ENCODE data around the gene SLC37A2.

The SLC37A2 gene

GRCh38 chr11:125079151-125079877 lies 16.2 kb downstream of the SLC37A2 start:
- DNase-seq, result no peak
- Histone ChIP-seq H3K4me3 (ENCODE audit: low read depth, low read length) (no peak overlapping the region), H3K36me3 (no peaks in the 10 kb centered on the region), H3K27me3 (ENCODE audit: insufficient read depth, low read depth, severe bottlenecking) (no peaks in the 10 kb centered on the region), H3K9me3 (ENCODE audit: severe bottlenecking) (no peaks in the 10 kb centered on the region), H3K27ac (no peak overlapping the region)
- TF ChIP-seq CTCF (IDR thresholded peaks at IDR 0.05; ENCODE audit: low read depth, low read length), result no peak

- no peak overlapping the region for H3K27ac ChIP-seq
Measured at GRCh38 chr11:125079878-125080530, 16.9 kb downstream of the SLC37A2 start.

GRCh38 chr11:125080531-125080911 lies 17.4 kb downstream of the SLC37A2 start:
- no peak for TF ChIP-seq CTCF (IDR thresholded peaks at IDR 0.05; ENCODE audit: low read depth, low read length)
- H3K4me3 ChIP-seq (ENCODE audit: low read depth, low read length), result no peak overlapping the region
- no peaks in the 10 kb centered on the region for H3K9me3 ChIP-seq (ENCODE audit: severe bottlenecking)
- no peak overlapping the region for H3K27ac ChIP-seq
- H3K36me3 ChIP-seq, result no peaks in the 10 kb centered on the region
- no peak for DNase-seq
- no peaks in the 10 kb centered on the region for H3K27me3 ChIP-seq (ENCODE audit: insufficient read depth, low read depth, severe bottlenecking)

More at GRCh38 chr11:125079878-125080530, 16.9 kb downstream of the SLC37A2 start:
- Histone ChIP-seq H3K9me3 (ENCODE audit: severe bottlenecking) (no peaks in the 10 kb centered on the region), H3K36me3 (no peaks in the 10 kb centered on the region), H3K4me3 (ENCODE audit: low read depth, low read length) (no peak overlapping the region), H3K27me3 (ENCODE audit: insufficient read depth, low read depth, severe bottlenecking) (no peaks in the 10 kb centered on the region)
- no peak for DNase-seq
- no peak for TF ChIP-seq CTCF (IDR thresholded peaks at IDR 0.05; ENCODE audit: low read depth, low read length)

- Histone ChIP-seq H3K9me3 (ENCODE audit: severe bottlenecking) (no peaks in the 10 kb centered on the region), H3K27ac (no peak overlapping the region), H3K36me3 (no peaks in the 10 kb centered on the region), H3K4me3 (ENCODE audit: low read depth, low read length) (no peak overlapping the region), H3K27me3 (ENCODE audit: insufficient read depth, low read depth, severe bottlenecking) (no peaks in the 10 kb centered on the region)
- TF ChIP-seq CTCF (IDR thresholded peaks at IDR 0.05; ENCODE audit: low read depth, low read length), result no peak
- no peak for DNase-seq
Measured at GRCh38 chr11:125081098-125081798, 18.1 kb downstream of the SLC37A2 start.

- H3K27ac ChIP-seq, result no peak overlapping the region
- H3K9me3 ChIP-seq (ENCODE audit: severe bottlenecking), result no peaks in the 10 kb centered on the region
- no peak overlapping the region for H3K4me3 ChIP-seq (ENCODE audit: low read depth, low read length)
- no peak for DNase-seq
- H3K36me3 ChIP-seq, result no peaks in the 10 kb centered on the region
- no peak for TF ChIP-seq CTCF (IDR thresholded peaks at IDR 0.05; ENCODE audit: low read depth, low read length)
- H3K27me3 ChIP-seq (ENCODE audit: insufficient read depth, low read depth, severe bottlenecking), result no peaks in the 10 kb centered on the region
Measured at GRCh38 chr11:125082040-125082439, 18.9 kb downstream of the SLC37A2 start.
